22Rv1 (cell line): ENCODE measurements around the gene ANXA11.

ENCODE experiments used
- H3K27ac ChIP-seq: fragments of 450-650 bp; 2 replicates; pipeline ENCODE4 v1.5.1; 2017
- ZFX ChIP-seq: fragments of 450-650 bp; IDR thresholded peaks from 2 replicates; pipeline ENCODE4 v1.6.1; 2017; ENCODE audit warnings: antibody characterized with exemption, borderline replicate concordance
- TF ChIP-seq, protein P1 (sequence below): fragments of 450-650 bp; IDR thresholded peaks from 2 replicates; pipeline ENCODE4 v1.5.1; 2017; ENCODE audit warnings: mild to moderate bottlenecking

ANXA11 gene

DNA sequence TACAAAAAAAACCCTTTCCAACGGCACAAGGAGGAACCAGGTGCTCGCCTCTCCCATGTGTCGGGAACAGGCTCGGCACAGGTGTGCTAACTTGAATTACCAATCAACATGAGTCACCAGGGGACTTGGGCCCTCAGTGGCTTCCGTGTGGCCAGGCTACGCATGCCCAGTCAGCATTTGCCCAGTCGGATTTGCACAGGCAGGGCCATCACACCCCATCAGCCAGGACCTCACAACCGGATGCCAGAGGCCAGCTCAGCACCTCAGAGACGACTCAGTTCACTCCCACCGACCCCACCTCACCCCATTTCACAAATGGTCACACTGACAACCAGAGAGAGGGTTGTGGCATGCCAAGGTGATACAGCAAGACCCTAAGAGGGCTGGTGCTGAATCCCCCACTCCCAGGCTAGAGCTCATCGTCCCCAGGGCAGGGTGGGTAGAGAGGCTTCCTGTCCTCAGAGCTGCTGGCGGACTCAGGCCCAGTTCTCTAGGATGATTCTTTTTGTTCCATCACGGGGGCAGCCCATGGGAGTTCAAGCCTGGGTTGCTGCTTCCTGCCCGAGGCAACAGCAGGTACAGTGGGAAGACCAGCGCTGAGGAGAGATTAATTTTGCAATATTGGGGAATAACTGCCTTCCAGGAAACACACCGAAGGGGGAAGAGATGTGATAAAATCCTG is 13.6 kb downstream of the ANXA11 start:
- TF ChIP-seq, protein P1, sequence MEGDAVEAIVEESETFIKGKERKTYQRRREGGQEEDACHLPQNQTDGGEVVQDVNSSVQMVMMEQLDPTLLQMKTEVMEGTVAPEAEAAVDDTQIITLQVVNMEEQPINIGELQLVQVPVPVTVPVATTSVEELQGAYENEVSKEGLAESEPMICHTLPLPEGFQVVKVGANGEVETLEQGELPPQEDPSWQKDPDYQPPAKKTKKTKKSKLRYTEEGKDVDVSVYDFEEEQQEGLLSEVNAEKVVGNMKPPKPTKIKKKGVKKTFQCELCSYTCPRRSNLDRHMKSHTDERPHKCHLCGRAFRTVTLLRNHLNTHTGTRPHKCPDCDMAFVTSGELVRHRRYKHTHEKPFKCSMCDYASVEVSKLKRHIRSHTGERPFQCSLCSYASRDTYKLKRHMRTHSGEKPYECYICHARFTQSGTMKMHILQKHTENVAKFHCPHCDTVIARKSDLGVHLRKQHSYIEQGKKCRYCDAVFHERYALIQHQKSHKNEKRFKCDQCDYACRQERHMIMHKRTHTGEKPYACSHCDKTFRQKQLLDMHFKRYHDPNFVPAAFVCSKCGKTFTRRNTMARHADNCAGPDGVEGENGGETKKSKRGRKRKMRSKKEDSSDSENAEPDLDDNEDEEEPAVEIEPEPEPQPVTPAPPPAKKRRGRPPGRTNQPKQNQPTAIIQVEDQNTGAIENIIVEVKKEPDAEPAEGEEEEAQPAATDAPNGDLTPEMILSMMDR = no peak
- no peak for TF ChIP-seq ZFX
- H3K27ac ChIP-seq = no peak overlapping the region

DNA sequence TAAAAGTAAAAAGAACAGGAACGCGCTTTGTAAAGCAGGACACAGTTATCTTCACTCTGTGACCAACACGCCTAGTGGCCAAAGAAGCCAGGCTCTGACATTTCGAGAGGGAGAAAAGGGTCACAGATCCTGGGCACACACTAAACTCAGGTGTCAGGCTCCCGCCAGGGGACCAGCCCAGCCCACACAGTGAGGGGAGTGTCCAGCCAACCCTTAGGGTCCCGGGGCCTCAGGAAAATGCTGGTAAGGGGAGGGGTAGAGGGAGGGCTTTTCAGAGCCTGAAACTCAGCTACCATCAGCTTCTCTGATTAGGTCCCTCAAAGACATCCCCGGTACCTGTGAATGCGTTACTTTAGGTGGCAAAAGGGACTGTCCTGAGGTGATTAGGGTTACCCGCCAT is 16.6 kb downstream of the ANXA11 start:
- no peak overlapping the region for H3K27ac ChIP-seq
- TF ChIP-seq, protein P1 = no peak
- TF ChIP-seq ZFX = no peak

DNA sequence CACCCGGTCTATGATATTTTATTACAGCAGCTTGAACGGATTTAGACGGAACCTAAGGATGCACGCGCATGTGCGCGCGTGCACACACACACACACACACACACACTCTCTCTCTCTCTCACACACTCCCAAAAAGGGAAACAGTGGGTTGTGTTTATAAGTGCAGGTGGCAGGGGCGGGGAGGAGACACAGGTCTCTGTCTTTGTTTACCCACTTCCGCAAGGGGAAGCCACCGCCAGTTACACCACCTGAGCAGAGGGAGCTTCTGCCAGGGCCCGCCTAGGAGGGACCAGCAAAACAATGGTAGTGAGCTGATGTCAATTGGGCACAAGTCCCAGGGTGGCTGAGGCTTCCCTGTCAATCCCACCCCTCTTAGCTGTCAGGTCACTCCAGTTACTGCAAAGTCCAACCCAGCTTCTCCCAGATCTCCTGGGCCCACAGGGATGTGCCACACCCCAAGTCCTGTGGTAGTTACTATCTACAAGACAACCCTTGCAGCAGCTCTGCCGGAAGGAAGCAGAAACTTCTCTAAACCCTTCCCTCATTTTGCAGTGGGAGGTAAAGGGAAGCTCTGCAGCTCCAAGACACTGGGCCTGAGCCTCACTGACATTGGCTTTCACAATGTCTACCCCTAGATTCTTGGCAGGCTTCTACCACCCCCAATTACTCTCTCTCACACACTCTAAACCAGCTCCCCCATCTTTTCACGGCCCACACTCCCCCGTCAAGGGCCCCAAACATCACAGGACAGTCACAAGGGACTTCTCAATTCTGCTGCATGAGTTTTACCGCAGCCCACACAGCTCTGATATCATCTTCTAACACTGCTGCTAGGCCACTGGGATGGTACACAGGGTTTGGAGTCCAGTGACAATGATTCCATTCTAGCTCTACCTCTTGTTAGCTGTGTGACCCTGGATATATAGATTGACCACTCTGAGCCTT is 17.6 kb downstream of the ANXA11 start:
- TF ChIP-seq, protein P1 = no peak
- TF ChIP-seq ZFX = no peak
- H3K27ac ChIP-seq = peak overlapping the region; percentile 50

DNA sequence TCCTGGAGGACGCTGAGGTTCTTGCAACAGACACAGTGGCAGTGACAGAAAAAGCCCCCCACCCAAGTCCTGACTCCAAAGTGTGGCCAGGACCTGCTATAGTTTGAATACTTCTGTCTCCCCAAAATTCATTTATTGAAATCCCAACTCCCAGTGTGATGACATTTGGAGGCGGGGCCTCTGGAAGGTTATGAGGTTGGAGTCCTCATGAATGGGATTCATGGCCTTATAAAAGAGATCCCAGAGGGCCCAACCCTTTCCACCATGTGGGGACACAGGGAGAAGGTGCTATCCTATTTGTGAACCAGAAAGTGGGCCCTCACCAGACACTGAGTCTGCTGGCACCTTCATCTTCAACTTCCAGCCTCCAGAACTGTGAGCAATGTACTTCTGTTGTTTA is 18.3 kb downstream of the ANXA11 start:
- TF ChIP-seq, protein P1 = no peak
- TF ChIP-seq ZFX = no peak
- peak overlapping the region; percentile 50 for H3K27ac ChIP-seq

DNA sequence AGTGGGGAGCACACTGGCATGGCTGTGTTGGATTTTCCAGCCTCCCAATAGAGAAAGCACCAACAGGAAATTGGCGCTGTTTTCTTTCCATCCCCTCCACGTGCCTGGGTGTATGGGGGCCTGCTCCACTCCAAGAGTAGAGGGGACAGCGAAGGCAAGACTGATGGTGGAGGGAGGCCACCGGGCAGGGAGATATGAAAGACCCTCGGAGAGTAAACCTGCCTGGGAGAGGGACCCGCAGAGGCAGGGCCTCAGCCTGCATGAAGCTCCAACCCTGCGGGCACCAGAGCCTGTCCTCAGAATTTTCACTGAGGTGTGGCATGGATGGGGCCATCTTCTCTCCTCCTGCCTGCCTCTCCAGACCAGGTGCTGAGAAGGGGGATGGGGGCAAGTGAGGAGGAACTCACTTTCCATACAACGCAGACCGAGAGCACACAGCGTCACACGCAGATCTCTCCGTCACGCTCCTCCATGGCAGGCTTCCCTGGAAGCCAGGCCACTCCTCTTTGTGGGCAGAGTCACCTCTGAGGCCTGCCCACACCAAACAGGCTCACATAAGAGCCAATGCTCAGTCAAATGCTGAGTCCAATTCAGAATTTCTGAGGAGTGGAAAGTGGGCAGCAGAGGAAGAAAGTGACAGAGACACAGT is 18.8 kb downstream of the ANXA11 start:
- peak overlapping the region; percentile 50 for H3K27ac ChIP-seq

DNA sequence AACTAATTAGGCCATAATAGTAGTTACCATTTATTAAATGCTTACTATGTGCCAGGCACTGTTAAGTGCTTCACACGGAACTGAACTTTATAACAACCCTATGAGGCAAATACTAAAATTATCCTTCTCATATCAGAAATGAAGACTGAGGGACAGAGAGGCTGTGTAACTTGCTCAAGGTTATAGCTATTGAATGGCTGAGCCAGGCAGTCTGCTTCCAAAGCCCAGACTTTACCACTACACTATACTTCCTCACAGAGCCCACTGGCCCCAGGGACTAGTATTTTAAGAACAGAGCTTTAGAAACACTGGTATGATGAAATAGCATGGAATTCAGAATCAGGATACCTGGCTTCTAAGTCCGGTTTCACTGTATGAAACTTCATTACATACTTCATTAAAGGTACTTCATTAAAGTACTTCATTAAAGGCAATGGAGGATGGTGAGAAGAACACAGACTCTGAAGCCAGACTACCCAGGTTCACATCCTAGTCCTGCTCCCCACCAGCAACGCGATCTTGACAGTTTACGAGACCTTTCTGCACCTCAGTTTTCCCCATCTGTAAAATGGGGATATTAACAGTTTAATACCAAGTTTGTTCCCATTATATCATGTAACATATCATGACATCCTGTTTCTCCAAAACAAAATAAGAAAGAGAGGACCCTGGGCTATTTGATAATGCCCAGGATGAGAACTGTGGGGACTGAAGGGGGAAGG is 19.6 kb downstream of the ANXA11 start:
- TF ChIP-seq, protein P1 = no peak
- TF ChIP-seq ZFX = no peak
- H3K27ac ChIP-seq = no peak overlapping the region

More for the DNA sequence above, 18.8 kb downstream of the ANXA11 start:
- TF ChIP-seq, protein P1 = no peak
- TF ChIP-seq ZFX = no peak
